Nucleus accumbens (tissue), 56 donors: Measurements from ENCODE around the gene CHMP6.
A peak's percentile ranks its signal among the peaks of the same experiment; 100 is the strongest.

Experiments
- DNase-seq, 56 donors: peaks; one replicate each; lab custom pipeline; 2025; lab: John Stamatoyannopoulos, UW

Gene CHMP6

DNA sequence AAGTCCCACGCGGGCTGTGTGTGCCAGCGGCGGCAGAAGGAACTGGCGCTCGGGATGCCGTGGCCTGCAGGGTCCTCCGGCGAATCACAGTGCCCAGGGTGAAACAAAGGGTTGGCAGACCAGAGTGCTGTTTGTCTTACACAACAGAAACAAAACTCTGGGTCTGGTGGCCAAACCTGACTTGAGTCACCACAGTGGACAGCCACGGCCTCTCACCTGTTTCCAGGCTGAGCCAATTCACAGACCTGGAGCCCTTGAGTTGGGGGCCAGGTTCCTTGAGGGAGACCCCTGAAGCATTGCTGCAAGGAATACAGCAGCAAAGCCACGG is 2.1 kb upstream of the CHMP6 start:
- DNase-seq: no peak

DNA sequence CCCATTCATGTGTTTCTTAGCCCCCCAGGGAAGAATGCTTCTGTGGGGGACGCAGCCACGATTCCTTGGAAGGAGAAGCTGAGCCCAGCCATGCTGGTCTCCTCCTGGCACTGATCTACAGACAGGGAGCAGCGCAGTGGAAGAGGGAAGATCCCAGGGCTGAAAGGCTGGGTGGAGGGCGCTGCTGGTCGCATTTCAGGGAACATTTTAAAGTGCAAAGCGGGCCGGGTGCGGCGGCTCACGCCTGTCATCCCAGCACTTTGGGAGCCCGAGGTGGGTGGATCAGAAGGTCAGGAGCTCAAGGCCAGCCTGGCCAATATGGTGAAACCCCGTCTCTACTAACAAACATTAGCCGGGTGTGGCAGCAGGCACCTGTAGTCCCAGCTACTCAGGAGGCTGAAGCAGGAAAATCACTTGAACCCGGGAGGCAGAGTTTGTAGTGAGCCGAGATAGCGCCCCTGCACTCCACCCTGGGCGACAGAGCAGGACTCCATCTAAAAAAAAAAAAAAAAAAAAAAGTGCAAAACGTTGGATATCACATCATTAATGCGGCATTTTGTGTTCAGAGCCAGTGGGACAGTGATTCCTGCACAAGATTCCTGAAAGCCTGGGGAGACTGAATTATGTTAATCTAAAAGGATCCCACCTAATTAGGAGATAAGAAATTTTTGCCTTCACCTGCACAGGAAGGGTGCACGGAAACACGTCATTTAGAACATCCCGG is 558 bp upstream of the CHMP6 start:
- no peak for DNase-seq

DNA sequence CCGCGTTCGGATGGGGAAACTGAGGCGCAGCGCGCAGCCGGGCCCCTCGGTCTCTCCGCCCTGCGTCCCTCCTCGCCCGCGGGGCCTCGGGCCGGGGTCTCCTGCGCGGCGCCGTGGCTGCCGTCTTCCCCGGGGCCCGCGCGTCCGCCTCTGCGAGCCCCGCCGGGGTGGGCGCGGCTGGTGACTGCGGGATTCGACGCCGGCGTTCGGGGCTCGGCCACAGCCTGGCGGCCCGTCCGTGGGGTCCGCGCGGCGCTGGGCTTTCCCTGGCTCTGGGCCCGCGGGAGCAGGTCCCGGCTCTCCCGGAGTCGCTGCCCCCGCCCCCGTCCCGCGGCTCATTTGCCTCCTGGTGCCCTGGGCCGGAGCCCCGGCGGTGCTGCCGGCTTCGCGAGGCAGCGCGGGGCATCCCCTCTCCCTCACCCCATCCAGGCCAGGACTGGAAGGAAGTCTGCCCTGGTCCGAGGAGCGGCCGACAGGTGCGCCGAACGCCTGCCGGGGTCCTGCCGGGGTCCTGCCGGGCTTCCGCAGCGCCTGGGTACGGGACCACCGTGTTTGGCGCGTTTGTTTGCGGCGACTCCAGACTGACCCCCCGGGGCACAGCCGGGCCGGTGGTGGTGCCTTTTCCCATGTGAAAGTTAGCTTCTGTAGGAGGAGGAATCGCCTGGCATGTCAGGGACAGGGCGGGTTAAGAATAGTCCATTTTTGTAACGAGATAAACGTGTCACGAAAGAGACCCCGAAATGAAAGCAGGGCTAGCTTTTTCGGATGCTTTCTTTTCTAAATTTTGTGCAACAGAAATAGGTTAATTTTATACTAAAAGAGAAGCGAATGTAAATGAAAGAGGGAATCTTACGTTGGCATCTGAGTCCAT is 671 bp downstream of the CHMP6 start:
- peak in 1 of 56 donors; percentile 15 for DNase-seq

DNA sequence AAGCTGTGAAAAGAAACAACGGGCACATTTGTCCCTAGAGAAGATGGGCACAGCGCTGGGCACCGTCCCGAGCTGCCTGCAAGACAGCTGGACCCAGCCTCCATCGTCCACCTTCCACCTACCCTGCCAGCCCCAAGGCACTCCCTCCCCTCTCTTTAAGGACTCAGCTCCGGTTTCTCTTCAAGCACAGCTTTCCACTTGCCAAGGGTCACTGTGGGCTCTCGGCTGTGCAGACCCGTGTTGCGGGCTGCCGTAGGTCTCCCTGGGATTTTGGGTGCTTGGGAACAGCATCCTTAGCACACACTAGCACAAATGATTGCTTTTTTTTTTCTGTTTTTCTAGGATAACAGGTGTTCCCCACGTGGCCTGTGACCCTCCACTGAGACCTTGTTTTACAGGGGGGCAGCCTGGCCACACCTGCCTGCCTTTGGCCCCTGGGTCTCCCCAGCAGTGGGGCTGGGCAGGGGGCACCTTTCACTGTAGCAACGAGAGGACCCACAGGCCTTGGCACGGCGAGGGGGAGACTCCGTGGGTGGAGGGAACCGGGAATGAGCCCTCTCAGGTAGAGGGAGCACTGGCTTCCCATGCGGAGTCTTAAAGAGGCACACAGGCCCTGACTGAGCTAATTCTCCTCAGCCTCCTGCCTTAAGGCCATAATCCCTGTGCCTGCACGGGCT is 1.4 kb downstream of the CHMP6 start:
- no peak for DNase-seq

DNA sequence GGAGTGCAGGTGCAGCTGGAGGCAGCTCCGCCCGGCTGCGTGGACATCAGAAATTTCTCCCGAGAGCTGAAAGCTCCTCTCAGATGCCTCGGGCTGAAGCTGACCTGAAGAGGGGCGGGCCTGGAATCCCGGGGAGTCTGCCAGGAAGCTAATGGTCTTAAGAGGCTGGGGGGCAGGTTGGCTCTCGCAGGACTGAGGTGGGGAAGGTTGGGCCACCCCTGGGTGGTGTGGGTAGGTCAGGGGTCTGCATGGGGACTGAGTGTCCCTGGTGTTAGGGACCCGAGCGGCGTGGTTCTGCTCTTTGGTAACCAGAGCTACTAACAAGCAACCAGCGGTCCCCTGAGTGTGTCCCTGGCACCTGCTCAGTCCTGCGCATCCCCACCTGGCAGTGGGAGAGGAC is 3.5 kb downstream of the CHMP6 start:
- no peak for DNase-seq

DNA sequence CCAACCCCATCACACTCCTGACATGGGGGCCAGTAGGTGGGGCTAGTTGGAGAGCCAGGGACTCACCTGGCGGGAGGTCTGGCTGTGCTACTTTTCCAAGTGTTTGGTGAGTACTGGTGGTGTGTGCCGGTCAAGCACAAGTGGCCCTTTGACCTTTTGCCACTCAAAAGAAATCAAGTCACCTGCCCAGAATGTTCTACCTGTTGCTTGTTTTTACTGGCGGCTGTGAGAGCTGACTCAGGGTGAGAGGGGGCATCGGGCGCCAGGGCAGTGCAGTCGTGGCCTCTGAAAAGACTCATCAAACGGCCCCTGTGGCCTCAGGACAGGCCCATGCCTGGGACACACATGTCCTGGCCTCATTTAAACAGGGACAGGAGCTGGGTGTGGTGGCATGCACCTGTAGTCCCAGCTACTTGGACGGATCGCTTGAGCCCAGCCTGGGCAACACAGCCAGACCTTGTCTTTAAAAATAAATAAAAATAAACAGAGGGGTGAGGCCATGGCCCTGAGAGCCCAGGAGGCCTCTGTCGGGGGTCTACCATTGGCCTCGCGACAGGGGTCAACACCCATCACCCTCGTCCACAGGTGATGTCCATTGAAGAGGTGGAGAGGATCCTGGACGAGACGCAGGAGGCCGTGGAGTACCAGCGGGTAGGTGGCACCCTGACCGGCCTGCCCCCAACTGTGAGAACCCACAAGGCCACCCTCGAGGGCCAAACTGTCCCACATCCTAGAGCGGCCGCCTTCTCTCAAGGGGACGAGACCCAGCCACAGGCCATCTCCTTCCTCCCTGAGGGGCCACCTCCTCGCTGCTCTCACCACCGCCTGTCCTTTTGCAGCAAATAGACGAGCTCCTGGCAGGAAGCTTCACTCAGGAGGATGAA is 5.0 kb downstream of the CHMP6 start:
- DNase-seq: no peak

DNA sequence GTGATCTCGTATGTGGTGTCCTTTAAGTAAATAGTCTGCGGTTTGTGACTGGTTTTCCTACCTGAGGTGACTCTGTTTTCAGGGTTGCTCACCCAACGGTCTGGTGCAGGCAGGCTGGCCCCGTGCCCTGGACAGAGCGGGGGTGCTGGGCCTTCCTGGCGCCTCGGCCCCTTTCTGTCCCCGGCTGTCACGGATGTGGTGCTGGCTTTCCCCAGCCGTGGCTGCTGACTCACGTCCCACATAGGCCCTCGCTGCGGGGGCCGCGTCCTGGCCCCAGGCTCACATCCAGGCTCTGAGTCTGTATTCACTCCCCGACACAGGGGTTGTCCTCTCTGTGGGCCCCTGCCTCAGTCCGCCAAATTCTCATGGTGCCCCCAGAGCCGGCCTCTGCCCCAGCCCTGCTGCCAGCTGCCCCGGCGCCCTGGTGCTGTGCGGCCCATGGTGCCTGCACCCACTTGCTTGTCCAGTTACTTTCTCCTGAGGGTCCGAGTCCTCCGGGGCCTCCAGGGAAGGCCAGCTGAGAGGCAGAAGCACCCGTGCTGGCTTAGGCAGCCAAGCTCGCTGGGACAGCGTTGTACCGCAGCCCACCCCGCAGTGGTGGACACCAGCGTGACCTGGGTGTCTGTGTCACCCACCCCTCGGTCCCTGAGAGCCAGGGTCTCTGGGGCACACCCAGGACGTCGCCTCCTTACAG is 5.9 kb downstream of the CHMP6 start:
- DNase-seq: no peak

DNA sequence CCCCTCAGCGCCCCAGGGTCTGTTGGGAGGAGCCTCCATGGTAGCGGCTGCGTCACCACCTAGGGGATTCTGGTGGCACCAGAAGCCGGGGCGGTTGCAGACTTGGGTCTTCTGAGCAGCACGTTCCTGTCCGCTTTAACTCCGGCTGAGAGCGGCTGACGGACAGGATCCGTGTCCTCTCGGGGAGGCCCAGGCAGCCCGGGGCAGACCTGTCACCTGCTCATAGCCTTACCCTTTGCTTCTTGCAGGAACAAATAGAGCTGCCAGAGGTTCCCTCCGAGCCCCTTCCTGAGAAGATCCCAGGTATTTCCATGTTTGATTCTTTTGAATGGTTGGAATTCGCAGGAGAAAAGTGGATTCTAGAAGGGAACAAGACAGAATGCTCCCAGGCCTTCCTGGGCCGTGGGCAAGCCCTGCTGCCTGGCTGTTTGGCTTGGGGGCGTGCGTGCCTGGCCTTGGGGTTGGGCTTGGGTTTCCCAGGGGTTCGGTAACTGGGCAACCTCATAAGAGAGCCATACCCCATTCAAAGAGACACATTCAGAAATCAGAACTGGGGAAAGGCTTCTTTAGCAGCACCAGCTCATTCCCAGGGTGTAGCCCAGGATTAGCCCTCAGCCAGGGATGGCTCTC is 6.6 kb downstream of the CHMP6 start:
- DNase-seq: no peak

DNA sequence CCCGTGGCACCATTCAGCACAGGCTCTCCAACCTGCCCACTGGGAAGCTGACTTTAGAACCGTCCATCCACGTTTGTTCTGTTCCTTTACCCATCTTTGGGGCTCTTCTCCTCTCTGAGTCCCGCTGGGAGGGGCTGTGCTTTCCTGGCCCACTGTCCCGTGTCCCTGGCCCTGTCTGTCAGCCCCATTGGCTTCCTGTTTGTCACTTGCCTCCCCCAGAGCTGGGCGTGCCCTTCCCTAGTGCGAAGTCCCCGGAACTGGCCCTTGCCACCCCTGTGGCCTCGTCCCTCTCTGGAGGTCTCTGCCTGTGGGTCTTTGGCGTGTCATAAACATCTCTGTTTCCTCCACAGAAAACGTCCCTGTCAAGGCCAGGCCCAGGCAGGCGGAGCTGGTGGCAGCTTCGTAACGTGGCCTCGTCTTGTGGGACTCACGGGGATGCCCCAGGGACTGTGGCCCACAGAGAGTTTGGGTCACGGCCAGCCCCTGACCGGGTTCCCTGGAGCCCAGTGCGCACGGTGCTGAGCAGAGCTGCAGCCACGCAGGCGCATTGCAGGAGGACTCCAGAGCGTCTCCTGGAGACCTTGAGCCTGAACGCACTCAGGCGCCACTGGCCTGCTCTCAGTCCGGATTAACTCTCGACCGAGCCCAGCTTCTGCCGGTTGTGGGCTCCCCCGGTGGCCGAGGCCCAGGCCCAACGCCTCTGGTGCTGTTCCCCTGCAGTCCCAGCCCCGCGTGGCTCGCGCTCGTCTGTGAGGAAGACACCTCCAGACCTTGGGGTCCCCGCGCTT is 7.3 kb downstream of the CHMP6 start:
- DNase-seq: peak in 3 of 56 donors; percentile 20 to 56 (median 42)

DNA sequence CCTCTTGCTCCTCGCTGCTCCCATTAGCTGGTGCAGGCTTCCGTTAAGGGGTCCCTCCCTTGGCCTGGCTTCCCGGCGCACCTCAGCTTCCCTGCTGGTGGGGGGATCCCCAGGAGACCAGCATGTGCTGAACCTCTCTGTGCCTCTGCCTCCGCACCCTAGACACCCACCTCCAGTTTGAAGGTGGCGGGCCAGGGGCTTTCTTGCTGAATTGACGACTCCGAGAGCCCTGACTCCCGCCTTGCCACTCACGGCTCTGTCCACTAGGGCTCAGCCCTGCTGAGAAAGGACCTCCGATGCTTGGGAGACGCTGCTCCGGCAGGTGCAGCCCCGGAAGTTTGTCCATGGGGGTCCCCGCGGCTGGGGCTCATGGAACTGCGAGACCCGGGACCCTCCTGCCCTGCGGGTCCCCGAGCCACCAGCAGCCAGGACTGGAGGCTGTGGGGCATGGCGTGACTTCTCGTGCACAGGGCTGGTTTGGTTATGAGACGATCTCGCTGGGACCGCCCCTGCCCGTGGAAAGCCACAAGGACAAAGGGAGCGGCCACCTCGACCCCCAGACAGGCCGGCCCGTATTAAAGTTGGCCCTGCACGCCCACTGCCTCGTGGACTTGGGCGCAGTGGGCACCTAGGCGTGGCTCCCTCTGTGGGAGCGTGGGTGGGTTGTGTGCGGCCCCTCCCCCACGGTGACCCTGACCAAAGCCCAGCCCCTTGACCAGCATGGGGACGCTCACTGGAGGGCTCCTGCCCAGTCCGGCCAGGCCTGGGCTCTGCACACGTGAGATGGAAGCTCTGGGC is 8.1 kb downstream of the CHMP6 start:
- DNase-seq: no peak

DNA sequence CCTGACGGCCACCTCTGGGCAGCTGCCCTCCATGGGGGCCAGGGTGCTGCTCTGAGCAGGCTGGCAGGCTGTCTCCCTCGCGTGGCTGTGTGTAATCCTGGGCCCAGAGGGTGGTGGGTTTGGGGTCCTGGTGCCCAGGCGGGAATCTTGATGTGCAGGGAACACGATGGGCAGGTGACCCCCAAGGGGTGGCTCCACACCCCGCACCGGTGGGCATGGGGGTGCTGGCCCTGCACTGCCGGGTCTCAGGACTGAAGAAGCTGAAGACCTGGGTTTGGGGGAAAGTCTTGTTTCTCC is 8.6 kb downstream of the CHMP6 start:
- DNase-seq: no peak

DNA sequence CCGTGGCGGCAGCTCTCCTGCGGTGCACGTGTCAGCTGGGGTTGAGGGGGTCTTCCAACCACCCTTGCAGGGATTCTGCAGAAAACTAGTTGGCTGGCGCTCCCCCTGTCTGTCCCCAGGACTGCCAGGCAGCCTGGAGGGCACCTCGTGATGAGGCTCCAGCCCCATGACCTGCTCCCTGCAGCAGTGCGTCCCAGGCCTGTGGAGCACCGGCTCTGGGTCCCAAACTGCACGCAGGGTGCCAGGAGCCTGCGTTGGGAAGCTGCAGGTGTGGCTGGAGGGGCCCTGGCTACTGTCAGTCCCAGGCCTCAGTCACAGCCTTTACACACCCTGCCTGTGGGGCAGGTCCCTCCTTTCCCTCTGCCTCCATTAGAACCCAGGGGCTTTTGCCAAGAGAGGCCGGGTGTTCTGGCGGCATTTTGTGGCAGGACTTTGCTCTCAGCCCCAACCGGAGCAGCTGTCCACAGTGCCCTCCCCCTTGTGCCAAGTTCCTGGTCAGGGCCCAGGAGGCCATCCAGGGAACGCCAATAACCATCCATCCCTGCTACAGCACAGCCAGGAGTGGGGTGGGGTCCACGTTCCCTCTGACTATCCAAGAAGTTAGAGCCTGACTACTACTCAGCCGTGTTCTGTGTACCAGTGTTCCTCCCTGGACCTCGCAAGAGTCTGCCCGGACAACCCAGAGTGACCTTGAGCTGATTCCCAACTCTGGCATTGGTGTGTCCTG is 9.2 kb downstream of the CHMP6 start:
- DNase-seq: no peak

DNA sequence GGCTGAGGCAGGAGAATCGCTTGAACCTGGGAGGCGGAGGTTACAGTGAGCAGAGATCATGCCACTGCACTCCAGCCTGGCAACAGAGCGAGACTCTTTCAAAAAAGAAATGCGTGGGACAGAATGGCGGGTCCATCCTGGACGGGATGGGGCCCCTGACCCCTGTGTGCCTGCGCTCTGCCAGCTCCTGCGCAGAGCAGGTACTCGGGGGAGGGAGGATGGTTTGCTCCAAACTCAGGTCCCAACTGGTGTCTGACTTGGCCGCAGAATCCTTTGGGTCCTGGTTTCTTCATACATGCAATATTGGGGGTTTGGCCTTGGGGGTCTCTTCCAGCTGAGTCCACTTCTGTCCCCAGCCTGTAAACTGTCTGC is 10.4 kb downstream of the CHMP6 start:
- DNase-seq: no peak

DNA sequence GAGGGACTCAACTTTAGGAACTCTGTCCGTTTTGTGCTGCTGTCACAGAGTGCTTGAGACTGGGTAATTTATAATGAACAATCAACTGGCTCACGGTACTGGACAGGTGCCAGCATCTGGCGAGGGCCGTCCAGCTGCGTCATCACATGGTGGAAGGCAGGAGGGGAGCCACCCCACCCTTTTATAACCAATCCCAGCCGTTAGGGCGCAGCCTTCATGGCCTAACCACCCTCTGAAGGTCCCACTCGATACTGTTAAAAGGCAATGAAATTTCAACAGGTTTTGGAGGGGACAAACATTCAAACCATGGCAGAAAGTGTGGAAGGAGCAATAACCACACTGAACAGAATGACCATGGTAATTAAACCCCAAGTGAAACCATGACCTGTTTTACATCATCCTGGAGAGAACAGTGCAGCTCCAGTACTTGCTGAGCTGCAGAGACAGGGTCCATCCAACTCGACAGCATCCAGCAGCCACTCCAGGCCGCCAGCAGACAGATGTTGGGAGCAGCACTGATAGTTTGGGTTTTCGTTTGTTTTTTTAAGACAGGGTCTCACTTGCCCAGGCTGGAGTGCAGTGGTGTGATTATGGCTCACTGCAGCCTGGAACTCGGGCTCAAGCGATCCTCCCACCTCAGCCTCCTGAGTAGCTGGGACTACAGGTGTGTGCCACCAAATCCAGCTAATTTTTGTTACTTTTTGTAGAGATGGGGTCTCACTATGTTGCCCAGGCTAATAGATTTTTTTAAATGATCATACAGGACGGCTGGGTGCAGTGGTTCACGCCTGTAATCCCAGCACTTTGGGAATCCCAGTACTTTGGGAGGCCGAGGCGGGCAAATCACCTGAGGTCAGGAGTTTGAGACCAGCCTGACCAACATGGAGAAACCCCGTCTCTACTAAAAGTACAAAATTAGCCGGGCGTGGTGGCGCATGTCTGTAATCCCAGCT is 11.0 kb downstream of the CHMP6 start:
- peak in 15 of 56 donors; percentile 16 to 79 (median 35) for DNase-seq

DNA sequence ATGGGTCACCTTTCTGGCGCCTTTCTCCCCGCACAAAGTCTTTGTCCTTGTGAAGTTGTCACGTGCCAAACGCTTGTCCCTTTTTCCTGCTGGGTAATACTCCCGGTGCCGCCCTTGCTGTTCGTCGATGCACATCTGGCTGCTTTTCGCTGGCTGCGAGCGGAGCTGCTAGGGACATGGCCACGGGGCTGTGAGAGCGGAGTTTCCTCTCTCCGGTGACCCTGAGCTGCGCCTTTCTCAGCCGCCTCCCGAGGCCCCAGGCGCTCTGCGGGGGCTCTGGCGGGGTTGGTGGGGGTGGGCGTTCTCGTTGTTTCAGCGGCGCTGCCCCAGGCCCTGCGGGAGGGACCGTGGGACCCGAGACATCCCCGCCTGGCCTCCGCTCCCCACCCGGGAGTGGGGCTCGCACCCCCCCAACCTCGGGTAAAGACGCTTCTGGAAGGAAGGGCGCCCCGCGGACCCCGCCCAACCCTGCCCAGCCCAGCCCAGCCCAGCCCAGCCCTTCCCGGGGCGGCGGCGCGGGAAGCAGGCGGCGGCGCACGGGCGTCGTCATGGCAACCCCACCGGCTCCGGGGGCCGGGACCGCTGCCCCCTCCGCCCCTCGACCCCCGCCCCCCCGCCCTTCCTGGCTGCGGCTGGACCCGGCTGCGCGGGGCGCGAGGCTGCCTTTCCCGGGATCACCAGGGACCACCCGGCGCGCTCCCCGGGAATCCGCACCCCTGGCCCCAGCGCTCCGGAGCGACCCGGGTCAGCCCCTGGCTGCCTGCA is 12.3 kb downstream of the CHMP6 start:
- peak in 1 of 56 donors; percentile 45 for DNase-seq
